Measurements from ENCODE around the gene GNPNAT1. TPM values are rescaled to one million over a fixed set of nuclear protein-coding genes. Genes with fewer than 3 reads are reported as not detected.

The GNPNAT1 gene
- total and polyA plus RNA-seq, 3 donors from 2014 or later, result 18.7 to 37.6 (median 19.9) TPM

GRCh38 chr14:52827426-52827825, 36.0 kb upstream of the GNPNAT1 start:
- no peaks in the 10 kb centered on the region for H3K4me1 ChIP-seq
- TF ChIP-seq, protein P1, sequence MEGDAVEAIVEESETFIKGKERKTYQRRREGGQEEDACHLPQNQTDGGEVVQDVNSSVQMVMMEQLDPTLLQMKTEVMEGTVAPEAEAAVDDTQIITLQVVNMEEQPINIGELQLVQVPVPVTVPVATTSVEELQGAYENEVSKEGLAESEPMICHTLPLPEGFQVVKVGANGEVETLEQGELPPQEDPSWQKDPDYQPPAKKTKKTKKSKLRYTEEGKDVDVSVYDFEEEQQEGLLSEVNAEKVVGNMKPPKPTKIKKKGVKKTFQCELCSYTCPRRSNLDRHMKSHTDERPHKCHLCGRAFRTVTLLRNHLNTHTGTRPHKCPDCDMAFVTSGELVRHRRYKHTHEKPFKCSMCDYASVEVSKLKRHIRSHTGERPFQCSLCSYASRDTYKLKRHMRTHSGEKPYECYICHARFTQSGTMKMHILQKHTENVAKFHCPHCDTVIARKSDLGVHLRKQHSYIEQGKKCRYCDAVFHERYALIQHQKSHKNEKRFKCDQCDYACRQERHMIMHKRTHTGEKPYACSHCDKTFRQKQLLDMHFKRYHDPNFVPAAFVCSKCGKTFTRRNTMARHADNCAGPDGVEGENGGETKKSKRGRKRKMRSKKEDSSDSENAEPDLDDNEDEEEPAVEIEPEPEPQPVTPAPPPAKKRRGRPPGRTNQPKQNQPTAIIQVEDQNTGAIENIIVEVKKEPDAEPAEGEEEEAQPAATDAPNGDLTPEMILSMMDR (IDR thresholded peaks at IDR 0.05), result no peak
- no peak for TF ChIP-seq POLR2A (IDR thresholded peaks at IDR 0.05)
- intact Hi-C loops (cut with DNase I; ENCODE audit: low total_unique reads), result no loop called here

GRCh38 chr14:52825085-52825484, 33.7 kb upstream of the GNPNAT1 start:
- Histone ChIP-seq H3K36me3 (ENCODE audit: low read depth, missing control alignments) (no peaks in the 10 kb centered on the region), H3K4me3 (no peak overlapping the region), H3K4me1 (no peaks in the 10 kb centered on the region), H3K27me3 (no peaks in the 10 kb centered on the region), H3K9me3 (no peaks in the 10 kb centered on the region), H3K27ac (no peak overlapping the region)
- DNase-seq, result no peak
- WGBS, 2 donors, result 75% methylated on average over 4 of the region's 4 CpGs
- TF ChIP-seq, protein P1 (IDR thresholded peaks at IDR 0.05), result no peak
- no peak for TF ChIP-seq POLR2A (IDR thresholded peaks at IDR 0.05)
- intact Hi-C loops (cut with DNase I; ENCODE audit: low total_unique reads), result no loop called here

More at GRCh38 chr14:52827426-52827825, 36.0 kb upstream of the GNPNAT1 start:
- Histone ChIP-seq H3K27me3 (no peaks in the 10 kb centered on the region), H3K36me3 (ENCODE audit: low read depth, missing control alignments) (no peaks in the 10 kb centered on the region), H3K9me3 (no peaks in the 10 kb centered on the region), H3K27ac (no peak overlapping the region), H3K4me3 (no peak overlapping the region)
- no peak for DNase-seq

GRCh38 chr14:52824462-52824861, 33.1 kb upstream of the GNPNAT1 start:
- no peaks in the 10 kb centered on the region for H3K9me3 ChIP-seq
- no peak for DNase-seq
- H3K36me3 ChIP-seq (ENCODE audit: low read depth, missing control alignments), result no peaks in the 10 kb centered on the region
- H3K4me3 ChIP-seq, result no peak overlapping the region
- WGBS, 2 donors, result 66 to 68% methylated on average over 4 of the region's 4 CpGs
- no peaks in the 10 kb centered on the region for H3K27me3 ChIP-seq
- H3K4me1 ChIP-seq, result no peaks in the 10 kb centered on the region
- intact Hi-C loops (cut with DNase I; ENCODE audit: low total_unique reads), result loop anchor here (5.0 kb wide), 1 partner anchor 138 kb away; no protein-coding TSS in a partner anchor
- H3K27ac ChIP-seq, result no peak overlapping the region
- TF ChIP-seq, protein P1 (IDR thresholded peaks at IDR 0.05), result no peak
- TF ChIP-seq POLR2A (IDR thresholded peaks at IDR 0.05), result no peak

DNA sequence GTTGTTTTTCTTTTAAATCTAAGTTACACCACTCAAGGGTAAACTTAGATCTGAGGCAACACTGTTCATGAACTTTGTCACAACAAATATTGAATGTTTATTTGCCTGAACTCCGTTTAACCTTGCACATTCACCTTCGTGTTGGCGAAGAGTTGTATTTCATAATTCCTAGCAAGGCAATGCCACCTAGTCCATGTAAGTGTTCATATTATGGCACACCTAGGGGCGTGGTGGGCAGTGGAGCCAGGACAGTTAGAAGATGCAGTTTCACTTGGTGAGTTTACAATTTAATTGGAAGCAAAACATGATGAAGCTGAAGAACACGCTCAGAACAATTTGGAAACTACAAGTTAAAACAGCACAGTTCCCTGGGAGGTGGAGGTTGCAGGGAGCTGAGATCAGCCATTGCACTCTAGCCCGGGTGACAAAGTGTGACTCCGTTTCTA, 30.4 kb upstream of the GNPNAT1 start:
- intact Hi-C loops (cut with DNase I; ENCODE audit: low total_unique reads), result loop anchor here (5.0 kb wide), 1 partner anchor 140 kb away; no protein-coding TSS in a partner anchor
- 80 to 85% methylated on average over 7 of the region's 7 CpGs for WGBS, 2 donors
- no peaks in the 10 kb centered on the region for H3K9me3 ChIP-seq
- no peak overlapping the region for H3K4me3 ChIP-seq
- no peak for DNase-seq
- no peak overlapping the region for H3K27ac ChIP-seq
- no peaks in the 10 kb centered on the region for H3K4me1 ChIP-seq
- H3K27me3 ChIP-seq, result no peaks in the 10 kb centered on the region
- no peak for TF ChIP-seq POLR2A (IDR thresholded peaks at IDR 0.05)
- TF ChIP-seq, protein P1 (IDR thresholded peaks at IDR 0.05), result no peak
- H3K36me3 ChIP-seq (ENCODE audit: low read depth, missing control alignments), result no peaks in the 10 kb centered on the region

GRCh38 chr14:52808101-52808500, 16.7 kb upstream of the GNPNAT1 start:
- no peaks in the 10 kb centered on the region for H3K36me3 ChIP-seq (ENCODE audit: low read depth, missing control alignments)
- 74 to 93% methylated on average over 1 of the region's 1 CpG for WGBS, 2 donors
- no peak overlapping the region for H3K4me3 ChIP-seq
- H3K27me3 ChIP-seq, result no peaks in the 10 kb centered on the region
- no peaks in the 10 kb centered on the region for H3K4me1 ChIP-seq
- H3K9me3 ChIP-seq, result no peaks in the 10 kb centered on the region
- DNase-seq, result no peak
- TF ChIP-seq POLR2A (IDR thresholded peaks at IDR 0.05), result no peak
- TF ChIP-seq, protein P1 (IDR thresholded peaks at IDR 0.05), result no peak
- H3K27ac ChIP-seq, result no peak overlapping the region
- intact Hi-C loops (cut with DNase I; ENCODE audit: low total_unique reads), result no loop called here
